ENCODE data around the gene RHBDL1. TPM values are rescaled to one million over a fixed set of nuclear protein-coding genes. Genes with fewer than 3 reads are reported as not detected.

The RHBDL1 gene
- total and polyA plus RNA-seq, 9 of the 15 experiments (the other 6 are each of a cell fraction or from before 2014, with no cell fraction given): 0.03 to 5.6 (median 1.3) TPM; not detected in 1

- TF ChIP-seq ZNF444 (CRISPR knock-in tag; IDR thresholded peaks at IDR 0.05) (no peak), ZNF431 (CRISPR knock-in tag; IDR thresholded peaks at IDR 0.05) (no peak), RHOXF2B (CRISPR knock-in tag; conservative IDR thresholded peaks at IDR 0.05) (no peak), PHTF2 (CRISPR knock-in tag; IDR thresholded peaks at IDR 0.05) (no peak), FIP1L1 (IDR thresholded peaks at IDR 0.05; ENCODE audit: low read depth, low read length, poor library complexity, severe bottlenecking) (peak; percentile 62), FOXP1 (CRISPR knock-in tag; IDR thresholded peaks at IDR 0.05) (peak; percentile 86; the same call in 1 of the 2 replicates), CBX8 (IDR thresholded peaks at IDR 0.05; ENCODE audit: borderline replicate concordance, extremely low read depth, low read depth, low read length, poor library complexity, severe bottlenecking) (no peak), KLF16 (IDR thresholded peaks at IDR 0.05) (no peak), ZFP36 (IDR thresholded peaks at IDR 0.05; ENCODE audit: low read depth, low read length, partially characterized antibody) (no peak), POLR2H (tag; IDR thresholded peaks at IDR 0.05; ENCODE audit: low read depth) (no peak), ZNF316 (IDR thresholded peaks at IDR 0.05) (no peak), SP2 (IDR thresholded peaks at IDR 0.05; ENCODE audit: extremely low read depth, low read depth, low read length, poor library complexity, severe bottlenecking) (no peak), SMARCA4 (IDR thresholded peaks at IDR 0.05) (no peak), HMGN3 (IDR thresholded peaks at IDR 0.05; ENCODE audit: borderline replicate concordance, extremely low read depth, insufficient read length, low read depth, low read length) (no peak), ARID2 (IDR thresholded peaks at IDR 0.05) (no peak), EGR1 (conservative IDR thresholded peaks at IDR 0.05) (peak; percentile 20; the same call in 1 of the 2 replicates), RFX7 (CRISPR knock-in tag; IDR thresholded peaks at IDR 0.05) (no peak), PYGO2 (tag; IDR thresholded peaks at IDR 0.05) (no peak), PRMT5 (CRISPR knock-in tag; IDR thresholded peaks at IDR 0.05) (peak; percentile 84; the same call in 1 of the 2 replicates), RAD51 (IDR thresholded peaks at IDR 0.05; ENCODE audit: borderline replicate concordance, low read depth) (no peak), FOXA3 (CRISPR knock-in tag; conservative IDR thresholded peaks at IDR 0.05 in 1 of 2, IDR thresholded peaks at IDR 0.05 in 1 of 2) (0 out of 4 replicates have a peak, but pooled peaks of 1 of the 2 experiments have one; percentile 40), MTF1 (CRISPR knock-in tag; IDR thresholded peaks at IDR 0.05; ENCODE audit: borderline replicate concordance) (no peak), FUS (optimal IDR thresholded peaks at IDR 0.05; ENCODE audit: low read depth, low read length) (peak; percentile 40)
- TF ChIP-seq, protein P1, sequence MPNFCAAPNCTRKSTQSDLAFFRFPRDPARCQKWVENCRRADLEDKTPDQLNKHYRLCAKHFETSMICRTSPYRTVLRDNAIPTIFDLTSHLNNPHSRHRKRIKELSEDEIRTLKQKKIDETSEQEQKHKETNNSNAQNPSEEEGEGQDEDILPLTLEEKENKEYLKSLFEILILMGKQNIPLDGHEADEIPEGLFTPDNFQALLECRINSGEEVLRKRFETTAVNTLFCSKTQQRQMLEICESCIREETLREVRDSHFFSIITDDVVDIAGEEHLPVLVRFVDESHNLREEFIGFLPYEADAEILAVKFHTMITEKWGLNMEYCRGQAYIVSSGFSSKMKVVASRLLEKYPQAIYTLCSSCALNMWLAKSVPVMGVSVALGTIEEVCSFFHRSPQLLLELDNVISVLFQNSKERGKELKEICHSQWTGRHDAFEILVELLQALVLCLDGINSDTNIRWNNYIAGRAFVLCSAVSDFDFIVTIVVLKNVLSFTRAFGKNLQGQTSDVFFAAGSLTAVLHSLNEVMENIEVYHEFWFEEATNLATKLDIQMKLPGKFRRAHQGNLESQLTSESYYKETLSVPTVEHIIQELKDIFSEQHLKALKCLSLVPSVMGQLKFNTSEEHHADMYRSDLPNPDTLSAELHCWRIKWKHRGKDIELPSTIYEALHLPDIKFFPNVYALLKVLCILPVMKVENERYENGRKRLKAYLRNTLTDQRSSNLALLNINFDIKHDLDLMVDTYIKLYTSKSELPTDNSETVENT (CRISPR knock-in tag; IDR thresholded peaks at IDR 0.05): no peak
- TF ChIP-seq, protein P2, sequence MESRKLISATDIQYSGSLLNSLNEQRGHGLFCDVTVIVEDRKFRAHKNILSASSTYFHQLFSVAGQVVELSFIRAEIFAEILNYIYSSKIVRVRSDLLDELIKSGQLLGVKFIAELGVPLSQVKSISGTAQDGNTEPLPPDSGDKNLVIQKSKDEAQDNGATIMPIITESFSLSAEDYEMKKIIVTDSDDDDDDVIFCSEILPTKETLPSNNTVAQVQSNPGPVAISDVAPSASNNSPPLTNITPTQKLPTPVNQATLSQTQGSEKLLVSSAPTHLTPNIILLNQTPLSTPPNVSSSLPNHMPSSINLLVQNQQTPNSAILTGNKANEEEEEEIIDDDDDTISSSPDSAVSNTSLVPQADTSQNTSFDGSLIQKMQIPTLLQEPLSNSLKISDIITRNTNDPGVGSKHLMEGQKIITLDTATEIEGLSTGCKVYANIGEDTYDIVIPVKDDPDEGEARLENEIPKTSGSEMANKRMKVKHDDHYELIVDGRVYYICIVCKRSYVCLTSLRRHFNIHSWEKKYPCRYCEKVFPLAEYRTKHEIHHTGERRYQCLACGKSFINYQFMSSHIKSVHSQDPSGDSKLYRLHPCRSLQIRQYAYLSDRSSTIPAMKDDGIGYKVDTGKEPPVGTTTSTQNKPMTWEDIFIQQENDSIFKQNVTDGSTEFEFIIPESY (CRISPR knock-in tag; IDR thresholded peaks at IDR 0.05): peak; percentile 66; the same call in 1 of the 2 replicates
These were observed 25.5 kb downstream of the RHBDL1 start (continued) for GRCh38 chr16:700684-701584.

All from K562 (cell line).